T47D (cell line): ENCODE data around the gene COPA.
A peak's percentile ranks its signal among the peaks of the same experiment; 100 is the strongest.

Source experiments
- DNase-seq, 2 experiments: peaks; one replicate each; pipeline versions ENCODE4 v3.0.0 to v3.0.0-alpha.2; 2011 to 2012; ENCODE audit warnings: low read depth in 1 of 2, low spot score in 1 of 2
- JUND ChIP-seq: IDR thresholded peaks from 2 replicates; pipeline ENCODE4 v1.6.1; 2012; ENCODE audit warnings: low read depth
- in situ Hi-C: cut with HindIII; loops from 2 replicates; pipeline ENCODE4 v1.10.0; 2016; ENCODE audit warnings: low sequenced_read_pairs, low pct_unique_long_range_greater_than_20kb

The COPA gene

DNA sequence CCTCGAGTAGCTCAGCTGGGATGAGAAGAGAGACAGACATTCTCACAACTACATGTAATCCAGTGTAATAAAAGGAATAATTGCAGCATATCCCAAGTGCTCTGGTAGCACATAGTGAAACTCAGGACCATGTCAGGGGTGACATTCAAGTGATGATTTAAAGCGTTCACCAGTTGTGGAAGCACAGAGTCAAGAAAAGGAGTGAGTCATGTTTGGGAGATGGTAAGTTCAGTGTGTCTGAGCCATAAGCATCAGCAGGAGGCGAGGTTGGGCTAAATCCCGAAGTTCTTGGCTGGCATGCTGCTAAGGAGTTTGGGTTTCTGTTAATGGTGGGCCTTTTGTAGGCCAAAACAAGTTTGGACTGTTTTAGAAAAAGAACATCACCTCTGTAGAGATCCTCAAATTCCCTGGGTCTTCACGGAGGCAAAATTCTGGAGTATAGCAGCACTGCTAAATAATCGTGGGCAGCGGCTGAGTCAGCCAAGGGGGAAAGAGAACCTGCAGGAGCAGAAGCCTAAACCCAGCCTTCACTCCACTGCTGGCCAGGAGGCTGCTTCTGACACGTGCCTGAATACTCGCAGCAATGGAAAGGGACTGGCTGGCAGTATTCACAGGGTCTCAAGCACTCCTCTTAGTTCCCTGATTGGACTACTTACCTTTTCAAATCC is 16.6 kb upstream of the COPA start:
- DNase-seq, result no peak
- in situ Hi-C loops, result no loop called here
- TF ChIP-seq JUND, result no peak

DNA sequence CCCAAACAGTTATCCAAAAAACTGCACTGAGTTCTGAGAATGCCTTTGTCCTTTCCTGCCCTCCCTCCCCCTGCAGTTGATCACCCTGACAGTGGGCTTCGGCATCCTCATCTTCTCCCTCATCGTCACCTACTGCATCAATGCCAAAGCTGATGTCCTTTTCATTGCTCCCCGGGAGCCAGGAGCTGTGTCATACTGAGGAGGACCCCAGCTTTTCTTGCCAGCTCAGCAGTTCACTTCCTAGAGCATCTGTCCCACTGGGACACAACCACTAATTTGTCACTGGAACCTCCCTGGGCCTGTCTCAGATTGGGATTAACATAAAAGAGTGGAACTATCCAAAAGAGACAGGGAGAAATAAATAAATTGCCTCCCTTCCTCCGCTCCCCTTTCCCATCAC is 15.0 kb upstream of the COPA start:
- in situ Hi-C loops, result no loop called here
- no peak for DNase-seq
- no peak for TF ChIP-seq JUND

DNA sequence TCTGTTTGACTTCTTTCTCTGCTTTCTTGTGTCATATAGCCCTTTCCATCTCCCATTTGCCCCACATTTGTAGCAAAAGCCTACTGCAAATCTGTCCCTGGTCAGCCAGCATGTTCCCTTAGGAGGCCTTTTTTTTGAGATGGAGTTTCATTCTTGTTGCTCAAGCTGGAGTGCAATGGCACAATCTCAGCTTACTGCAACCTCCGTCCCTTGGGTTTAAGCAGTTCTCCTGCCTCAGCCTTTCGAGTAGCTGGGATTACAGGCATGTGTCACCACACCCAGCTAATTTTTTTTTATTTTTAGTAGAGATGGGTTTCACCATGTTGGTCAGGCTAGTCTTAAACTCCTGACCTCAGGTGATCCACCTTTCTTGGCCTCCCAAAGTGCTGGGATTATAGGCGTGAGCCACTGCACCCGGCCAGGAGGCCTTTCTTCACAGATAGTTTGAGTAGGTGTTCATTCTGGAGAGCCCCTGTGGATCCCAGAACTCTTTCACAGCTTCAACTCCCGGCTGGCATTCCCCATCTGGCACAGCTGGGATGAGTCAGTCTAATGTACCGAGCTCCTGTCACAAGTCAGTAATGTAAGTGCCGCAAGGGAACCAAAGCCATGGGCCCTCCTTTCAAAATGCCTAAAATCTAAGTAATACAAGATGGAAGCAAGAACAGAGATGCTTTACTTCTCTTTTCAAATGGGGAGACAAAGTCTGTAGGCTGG is 14.4 kb upstream of the COPA start:
- no peak for TF ChIP-seq JUND
- in situ Hi-C loops, result no loop called here

DNA sequence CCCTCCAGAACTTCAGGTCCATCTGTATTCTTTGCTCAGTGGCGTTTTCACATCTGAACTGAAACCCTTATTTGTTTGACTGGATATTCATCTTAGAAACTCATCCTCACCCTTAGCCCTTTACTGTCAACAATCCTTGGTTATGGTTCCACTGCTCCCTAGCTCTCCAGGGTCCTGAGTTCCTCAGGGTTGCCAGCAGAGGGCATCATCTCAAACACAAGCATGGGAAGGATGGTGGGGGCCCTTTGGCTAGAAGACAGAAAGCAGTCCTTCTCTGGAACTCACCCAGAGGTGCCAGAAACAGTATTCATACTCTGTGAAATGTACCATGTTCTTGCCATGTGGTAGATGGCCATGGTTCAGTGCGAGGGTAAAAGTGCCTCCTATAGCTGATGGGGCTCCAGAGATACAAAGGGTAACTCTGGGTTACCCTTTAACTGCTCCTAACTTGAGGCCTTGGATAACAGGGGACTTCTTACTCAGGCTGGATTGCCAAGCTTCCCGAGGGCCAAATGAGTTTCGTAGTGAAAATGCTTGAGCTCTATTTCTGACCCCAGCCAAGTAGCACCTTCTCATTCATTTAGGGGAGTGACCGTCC is 11.4 kb upstream of the COPA start:
- no peak for TF ChIP-seq JUND
- DNase-seq, result peak; percentile 29 to 44
- in situ Hi-C loops, result no loop called here

More for the DNA sequence above, 14.4 kb upstream of the COPA start:
- DNase-seq, result no peak

- in situ Hi-C loops, result no loop called here
- DNase-seq, result peak in 1 of 2 experiments; percentile 23
- TF ChIP-seq JUND, result no peak
Measured at GRCh38 chr1:160353223-160353622, 10.2 kb upstream of the COPA start.

- no peak for TF ChIP-seq JUND
- in situ Hi-C loops, result no loop called here
- DNase-seq, result no peak
Measured at GRCh38 chr1:160352555-160352954, 9.5 kb upstream of the COPA start.

- in situ Hi-C loops, result no loop called here
- TF ChIP-seq JUND, result no peak
- no peak for DNase-seq
Measured at GRCh38 chr1:160351629-160352028, 8.6 kb upstream of the COPA start.

GRCh38 chr1:160346958-160347357 is 3.9 kb upstream of the COPA start:
- no peak for DNase-seq
- in situ Hi-C loops, result no loop called here
- TF ChIP-seq JUND, result no peak

DNA sequence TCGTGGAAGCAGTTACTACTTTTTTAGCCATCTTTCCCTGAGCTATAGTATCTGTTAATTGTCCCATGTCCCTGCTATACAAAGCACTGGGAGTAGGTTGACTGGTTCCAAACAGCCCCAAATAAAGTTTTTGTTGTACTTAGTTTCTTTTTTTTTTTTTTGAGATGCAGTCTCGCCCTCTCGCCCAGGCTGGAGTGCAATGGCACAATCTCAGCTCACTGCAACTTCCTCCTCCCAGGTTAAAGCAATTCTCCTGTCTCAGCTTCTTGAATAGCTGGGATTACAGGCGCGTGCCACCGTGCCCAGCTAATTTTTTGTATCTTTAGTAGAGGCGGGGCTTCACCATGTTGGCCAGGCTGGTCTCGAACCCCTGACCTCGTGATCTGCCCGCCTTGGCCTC is 3.4 kb upstream of the COPA start:
- in situ Hi-C loops, result no loop called here
- TF ChIP-seq JUND, result no peak
- no peak for DNase-seq

- no peak for DNase-seq
- in situ Hi-C loops, result no loop called here
- no peak for TF ChIP-seq JUND
Measured at GRCh38 chr1:160344936-160345335, 1.9 kb upstream of the COPA start.

GRCh38 chr1:160344241-160344640 is 1.2 kb upstream of the COPA start:
- in situ Hi-C loops, result no loop called here
- no peak for TF ChIP-seq JUND

DNA sequence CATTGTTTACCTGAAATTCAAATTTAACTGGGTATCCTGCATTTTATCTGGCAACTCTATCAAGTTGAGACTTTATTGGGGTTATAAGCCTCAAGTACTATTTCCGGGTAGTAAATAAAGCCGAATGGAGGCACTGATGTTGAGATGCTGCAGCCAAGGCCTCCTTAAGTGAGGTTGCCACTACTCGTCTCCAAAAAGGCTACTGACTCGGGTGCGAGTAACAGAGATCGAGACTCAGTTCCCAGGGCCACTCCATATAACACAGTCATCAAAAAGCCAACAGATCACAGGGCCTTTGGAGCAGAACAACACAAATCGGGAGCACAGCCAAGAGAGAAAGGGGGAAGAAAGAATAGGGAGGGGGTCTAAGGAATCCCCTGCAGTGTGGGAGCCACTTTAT is 524 bp downstream of the COPA start:
- DNase-seq, result no peak
- TF ChIP-seq JUND, result no peak
- in situ Hi-C loops, result no loop called here

More at GRCh38 chr1:160344241-160344640, 1.2 kb upstream of the COPA start:
- DNase-seq, result no peak

DNA sequence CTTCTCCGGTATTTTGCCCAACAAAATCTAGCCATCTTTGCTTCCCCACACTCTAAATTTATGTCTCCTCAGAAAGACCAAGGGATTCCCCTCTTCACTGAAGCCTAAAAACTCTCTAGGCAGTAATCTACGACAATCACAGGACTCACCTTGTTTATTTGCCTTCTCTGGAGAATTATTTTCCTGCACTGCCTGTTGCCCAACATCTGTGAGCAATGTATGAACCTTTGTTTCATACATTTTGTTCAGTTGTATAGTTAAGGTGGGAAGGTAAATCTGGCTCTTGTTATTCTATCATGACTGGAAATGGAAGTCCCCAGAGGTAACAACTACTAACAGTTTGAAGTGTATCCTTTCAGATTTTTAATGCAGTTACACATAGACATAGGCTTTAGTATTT is 2.2 kb downstream of the COPA start:
- in situ Hi-C loops, result no loop called here
- DNase-seq, result no peak
- TF ChIP-seq JUND, result no peak
